Keratinocyte (primary cell): ENCODE data around the gene IQCE.

Experiments used
- CTCF ChIP-seq, 3 experiments: IDR thresholded peaks in 1 of 3; conservative IDR thresholded peaks in 1 of 3; optimal IDR thresholded peaks in 1 of 3; 2 replicates in 2 of 3; 3 replicates in 1 of 3; pipeline versions ENCODE3 to v1.5.1; 2011; ENCODE audit warnings: low read length in 3 of 3, mild to moderate bottlenecking in 3 of 3, moderate library complexity in 2 of 3, control low read depth in 1 of 3, inconsistent platforms in 1 of 3; ENCODE audit not compliant: insufficient read depth in 2 of 3; ENCODE audit errors: extremely low read depth in 1 of 3
- EZH2 ChIP-seq: IDR thresholded peaks from one replicate; pipeline ENCODE4 v1.6.1; 2012; ENCODE audit warnings: inconsistent platforms, mild to moderate bottlenecking, low read length, moderate library complexity

GRCh38 chr7:2619116-2619515, 60.3 kb downstream of the IQCE start:
- TF ChIP-seq CTCF (optimal IDR thresholded peaks at IDR 0.05 in 1 of 3, IDR thresholded peaks at IDR 0.05 in 1 of 3, conservative IDR thresholded peaks at IDR 0.05 in 1 of 3; ENCODE audit: extremely low read depth in 1 of 3, insufficient read depth in 2 of 3, low read length in 3 of 3): no peak
- TF ChIP-seq EZH2: no peak
